SJSA1 (cell line): ENCODE results near the gene SORBS1. TPM values are rescaled to one million over a fixed set of nuclear protein-coding genes. Genes with fewer than 3 reads are reported as not detected.
A peak's percentile ranks its signal among the peaks of the same experiment; 100 is the strongest.

Source experiments
- DNase-seq, 2 experiments: peaks; one replicate each; pipeline ENCODE4 v3.0.0-alpha.2; 2015 to 2020; ENCODE audit warnings: low spot score in 2 of 2, low read depth in 1 of 2
- H3K27ac ChIP-seq: fragments of 250-450 bp; sonication (Bioruptor Pico); 2 replicates; pipeline ENCODE4 v1.5.1; 2020; ENCODE audit warnings: mild to moderate bottlenecking, moderate library complexity
- H3K27me3 ChIP-seq: fragments of 250-450 bp; sonication (Bioruptor Pico); replicated peaks from 2 replicates; pipeline ENCODE4 v1.5.1; 2020; ENCODE audit warnings: mild to moderate bottlenecking, moderate library complexity
- H3K36me3 ChIP-seq: fragments of 250-450 bp; sonication (Bioruptor Pico); 2 replicates; pipeline ENCODE4 v1.5.1; 2020; ENCODE audit warnings: mild to moderate bottlenecking
- H3K4me1 ChIP-seq: fragments of 250-450 bp; sonication (Bioruptor Pico); replicated peaks from 2 replicates; pipeline ENCODE4 v1.6.1; 2021; ENCODE audit warnings: mild to moderate bottlenecking
- H3K4me3 ChIP-seq: fragments of 250-450 bp; sonication (Bioruptor Pico); 2 replicates; pipeline ENCODE4 v1.5.1; 2020; ENCODE audit warnings: mild to moderate bottlenecking
- H3K9me3 ChIP-seq: fragments of 250-450 bp; sonication (Bioruptor Pico); replicated peaks from 2 replicates; pipeline ENCODE4 v1.5.1; 2020; ENCODE audit warnings: mild to moderate bottlenecking
- total RNA-seq: library from RNA; depleted of rRNA; stranded (reverse); fragments of >200 nt; shearing (Covaris generic); gene quantifications from 2 replicates; pipeline ENCODE4 v1.2.3, GENCODE V29; 2014; rRNA removed

SORBS1 gene
- total RNA-seq, 1 experiment from 2014 or later: 2.9 TPM

DNA sequence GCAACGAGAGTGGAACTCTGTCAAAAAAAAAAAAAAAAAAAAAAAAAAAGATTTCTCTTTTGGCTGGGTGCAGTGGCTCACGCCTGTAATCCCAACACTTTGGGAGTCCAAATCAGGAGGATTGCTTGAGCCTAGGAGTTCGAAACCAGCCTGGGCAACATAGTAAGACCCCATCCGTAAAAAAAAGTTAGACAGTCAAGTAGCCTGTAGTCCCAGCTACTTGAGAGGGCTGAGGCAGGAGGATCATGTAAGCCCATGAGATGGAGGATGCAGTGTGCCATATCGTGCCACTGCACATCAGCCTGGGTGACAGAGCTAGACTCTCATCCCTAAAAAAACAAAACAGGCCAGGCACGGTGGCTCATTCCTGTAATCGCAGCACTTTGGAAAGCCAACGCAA is 295.6 kb downstream of the SORBS1 start:
- peak in 1 of 2 experiments; percentile 17 for DNase-seq
- Histone ChIP-seq H3K36me3 (peaks cover 79% of the 10 kb centered on the region), H3K27ac (no peak overlapping the region), H3K4me3 (no peak overlapping the region), H3K4me1 (peaks cover 26% of the 10 kb centered on the region), H3K27me3 (no peaks in the 10 kb centered on the region), H3K9me3 (no peaks in the 10 kb centered on the region)

DNA sequence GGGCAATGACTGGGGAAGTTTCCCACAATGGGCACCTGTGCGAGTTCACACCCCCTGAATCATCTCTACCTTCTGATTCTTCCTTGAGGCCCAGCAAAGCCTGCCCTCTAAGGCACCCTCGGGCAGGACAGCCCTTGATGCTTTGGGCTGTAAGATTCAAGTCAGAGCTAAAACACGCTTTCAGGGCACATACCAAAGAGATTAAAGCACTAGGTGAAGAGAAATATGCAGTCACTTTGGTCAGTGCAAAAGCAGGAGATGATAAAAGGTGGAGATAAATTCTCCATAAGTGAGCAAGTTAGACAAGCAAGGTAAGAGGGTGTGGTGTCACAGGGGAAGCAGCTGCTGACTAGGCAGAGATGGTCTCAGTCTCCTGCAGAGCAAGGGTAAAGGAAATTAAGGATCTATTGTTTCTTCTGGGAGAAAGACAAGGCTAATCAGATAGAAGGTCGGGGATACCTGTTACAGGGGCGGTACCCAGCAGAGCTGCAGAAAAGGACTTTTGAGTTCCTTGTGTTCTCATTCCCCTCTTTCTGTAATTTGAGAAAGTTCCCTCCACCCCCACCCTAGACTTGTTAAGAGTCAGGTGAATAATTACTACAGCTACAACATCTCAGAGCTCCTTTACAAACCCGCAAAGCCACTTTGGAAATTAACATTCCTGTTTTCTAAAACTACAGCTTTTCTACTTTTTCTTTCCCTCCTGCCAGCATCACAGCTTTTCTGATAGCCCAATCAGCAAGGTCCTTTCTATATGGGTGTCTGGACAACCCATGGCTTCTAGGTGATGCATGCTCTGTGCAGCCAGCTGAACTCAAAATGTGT is 296.7 kb downstream of the SORBS1 start:
- H3K4me3 ChIP-seq: no peak overlapping the region
- DNase-seq: no peak
- no peaks in the 10 kb centered on the region for H3K27me3 ChIP-seq
- H3K27ac ChIP-seq: no peak overlapping the region
- H3K36me3 ChIP-seq: peaks cover 79% of the 10 kb centered on the region
- no peaks in the 10 kb centered on the region for H3K9me3 ChIP-seq
- peaks cover 35% of the 10 kb centered on the region for H3K4me1 ChIP-seq

DNA sequence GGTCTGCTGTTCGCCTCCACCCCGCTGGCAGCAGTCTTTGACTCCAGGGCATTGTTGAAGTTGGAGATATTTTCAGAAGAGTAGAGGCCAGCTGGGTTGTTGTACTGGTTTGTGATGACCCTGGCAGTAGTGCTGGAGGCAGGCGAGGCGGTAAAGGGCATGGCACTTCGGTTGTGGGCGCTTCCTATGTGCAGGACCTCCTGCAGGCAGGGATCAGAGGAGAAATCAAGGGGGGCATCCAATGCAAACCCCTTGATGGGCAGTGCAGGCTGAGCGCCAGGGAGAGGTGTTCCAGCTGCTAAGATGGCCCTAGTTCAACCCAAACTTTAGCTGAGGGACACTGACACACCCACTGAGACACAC is 297.3 kb downstream of the SORBS1 start:
- H3K27me3 ChIP-seq: no peaks in the 10 kb centered on the region
- H3K9me3 ChIP-seq: no peaks in the 10 kb centered on the region
- peaks cover 80% of the 10 kb centered on the region for H3K36me3 ChIP-seq
- peak in 1 of 2 experiments; percentile 36 for DNase-seq
- peaks cover 35% of the 10 kb centered on the region for H3K4me1 ChIP-seq
- H3K4me3 ChIP-seq: no peak overlapping the region
- no peak overlapping the region for H3K27ac ChIP-seq

DNA sequence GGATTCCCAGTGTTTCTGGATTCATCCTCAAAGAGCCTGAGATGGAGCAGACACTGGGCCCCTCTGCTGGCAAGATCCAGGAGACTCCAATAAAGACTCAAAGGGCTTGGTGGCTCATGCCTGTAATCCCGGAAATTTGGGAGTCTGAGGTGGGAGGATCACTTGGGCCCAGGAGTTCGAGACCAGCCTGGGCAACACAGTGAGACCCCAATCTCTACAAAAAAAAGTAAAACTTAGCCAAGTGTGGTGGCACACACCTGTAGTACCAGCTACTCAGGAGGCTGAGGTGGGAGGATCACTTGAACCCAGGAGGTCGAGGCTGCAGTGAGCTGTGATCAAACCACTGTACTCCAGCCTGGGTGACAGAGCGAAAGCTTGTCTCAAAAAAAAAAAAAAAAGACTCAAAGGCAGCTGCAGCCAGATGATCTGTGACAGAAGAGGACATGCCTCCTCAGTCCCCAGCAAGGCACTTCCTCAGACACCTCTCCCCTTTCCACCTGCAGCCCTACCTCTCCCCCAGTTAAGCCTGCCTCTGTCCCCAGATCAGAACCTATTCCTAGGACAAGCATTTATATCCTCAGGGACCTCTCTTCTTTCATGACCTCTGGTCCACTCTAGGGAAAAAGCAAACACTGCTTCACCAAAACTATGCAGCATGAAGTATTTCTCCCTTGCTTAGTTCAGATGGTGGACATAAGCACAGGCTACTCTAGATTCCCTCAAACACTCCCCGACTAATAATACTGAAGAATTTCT is 298.2 kb downstream of the SORBS1 start:
- Histone ChIP-seq H3K4me1 (peaks cover 35% of the 10 kb centered on the region), H3K27ac (no peak overlapping the region), H3K4me3 (no peak overlapping the region), H3K27me3 (no peaks in the 10 kb centered on the region), H3K36me3 (peaks cover 80% of the 10 kb centered on the region), H3K9me3 (no peaks in the 10 kb centered on the region)
- DNase-seq: peak in 1 of 2 experiments; percentile 15

DNA sequence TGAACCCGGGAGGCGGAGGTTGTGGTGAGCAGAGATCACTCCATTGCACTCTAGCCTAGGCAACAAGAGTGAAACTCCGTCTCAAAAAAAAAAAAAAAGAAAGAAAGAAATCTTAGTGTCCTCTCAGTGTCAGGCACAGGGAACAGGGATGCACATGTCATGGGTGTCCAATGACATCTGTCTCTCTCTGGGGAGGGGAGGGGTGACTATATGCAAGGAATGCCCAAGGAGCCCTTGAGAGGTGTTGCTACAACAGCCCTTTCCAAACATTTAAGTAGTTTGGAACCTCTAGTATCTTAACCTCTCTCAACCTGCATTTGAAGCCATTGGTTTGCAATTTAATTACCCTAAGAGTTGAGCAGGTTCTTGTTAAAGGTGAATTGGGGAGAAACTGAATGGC is 299.2 kb downstream of the SORBS1 start:
- peak overlapping the region; percentile 99 for H3K27ac ChIP-seq
- peaks cover 34% of the 10 kb centered on the region for H3K4me1 ChIP-seq
- no peaks in the 10 kb centered on the region for H3K9me3 ChIP-seq
- DNase-seq: no peak
- H3K4me3 ChIP-seq: no peak overlapping the region
- no peaks in the 10 kb centered on the region for H3K27me3 ChIP-seq
- peaks cover 80% of the 10 kb centered on the region for H3K36me3 ChIP-seq

Other genes starting within 250 kb of the SORBS1 start
- 55.0 and 60.2 TPM in 2 replicates for gene ALDH18A1, start 95.3 kb upstream of the SORBS1 start, total RNA-seq
- gene TCTN3, start 132.6 kb upstream of the SORBS1 start, total RNA-seq: 29.0 and 34.2 TPM in 2 replicates
- gene ENTPD1, start 194.8 kb upstream of the SORBS1 start, total RNA-seq: not detected in 2 replicates